A549 (cell line): ENCODE results near the gene TTLL9. TPM values are rescaled to one million over a fixed set of nuclear protein-coding genes. Genes with fewer than 3 reads are reported as not detected.

Experiments
- ATAC-seq, 2 experiments: fragments of 200-7000 bp in 1 of 2; fragments of >200 bp in 1 of 2; cut with Nextera tagmentation in 1 of 2; cut with Tn5 transposase in 1 of 2; 3 replicates each; pipeline versions ENCODE4 v1.8.0 to v1.9.1; 2018 to 2020; ENCODE audit warnings: mild to moderate bottlenecking in 1 of 2, moderate library complexity in 1 of 2
- CTCF ChIA-PET: fragments of 300-600 bp; sonication (Branson Sonifier 250); formaldehyde crosslinking; extraction: SDS; loops from one replicate; lab custom pipeline; 2021; ENCODE audit warnings: antibody characterized with exemption, inconsistent platforms; lab: Yijun Ruan, JAX
- POLR2A ChIA-PET: fragments of 350-600 bp; formaldehyde crosslinking; extraction: SDS; loops from one replicate; lab custom pipeline; 2021; ENCODE audit warnings: antibody characterized with exemption, inconsistent platforms; lab: Yijun Ruan, JAX
- DNase-seq, 2 experiments: peaks; one replicate each; pipeline versions ENCODE4 v3.0.0 to v3.0.0-alpha.2; 2011 to 2016; ENCODE audit warnings: low read depth in 1 of 2, low spot score in 1 of 2
- FAIRE-seq: peaks from 2 replicates; lab custom pipeline; 2011; peaks lifted over from hg19 to GRCh38; lab: Jason Lieb, UNC
- H3K27ac ChIP-seq, 2 experiments: fragments of >200 bp; sonication (Bioruptor Twin); formaldehyde crosslinking; 3 replicates each; pipeline ENCODE4 v1.5.1; 2016 to 2017
- H3K4me1 ChIP-seq: fragments of >200 bp; sonication (Bioruptor Twin); formaldehyde crosslinking; 3 replicates; pipeline ENCODE4 v1.6.1; 2016
- H3K4me2 ChIP-seq: fragments of >200 bp; sonication (Bioruptor Twin); formaldehyde crosslinking; 3 replicates; pipeline ENCODE4 v1.6.1; 2016
- H3K4me3 ChIP-seq: fragments of >200 bp; sonication (Bioruptor Twin); formaldehyde crosslinking; 3 replicates; pipeline ENCODE4 v1.5.1; 2016
- H3K9me3 ChIP-seq: fragments of >200 bp; sonication (Bioruptor Twin); formaldehyde crosslinking; 3 replicates; pipeline ENCODE4 v1.6.1; 2016
- CEBPB ChIP-seq, 2 experiments: fragments of >200 bp in 1 of 2; sonication (Bioruptor Twin) in 1 of 2; formaldehyde crosslinking in 1 of 2; IDR thresholded peaks; 2 replicates each; pipeline ENCODE4 v1.6.1; 2012 to 2016
- CHD4 ChIP-seq: fragments of 200-600 bp; sonication (generic); IDR thresholded peaks from 2 replicates; pipeline ENCODE4 v1.6.1; 2016; ENCODE audit warnings: antibody characterized with exemption, mild to moderate bottlenecking, borderline replicate concordance
- ELK1 ChIP-seq: fragments of 150-350 bp; IDR thresholded peaks from 2 replicates; pipeline ENCODE4 v1.6.1; 2014; ENCODE audit warnings: low read depth, mild to moderate bottlenecking, low read length
- EP300 ChIP-seq, 2 experiments: fragments of >200 bp; sonication (Bioruptor Twin); formaldehyde crosslinking; IDR thresholded peaks; 2 replicates in 1 of 2; 3 replicates in 1 of 2; pipeline ENCODE4 v1.6.1; 2016 to 2017
- FOSB ChIP-seq: fragments of 250-450 bp; sonication (Bioruptor Pico); IDR thresholded peaks from 2 replicates; pipeline ENCODE4 v1.5.0; 2020; ENCODE audit warnings: mild to moderate bottlenecking, moderate library complexity
- HEYL ChIP-seq: fragments of 250-450 bp; sonication (Bioruptor Pico); IDR thresholded peaks from 2 replicates; pipeline ENCODE4 v1.8.0; 2021; ENCODE audit warnings: mild to moderate bottlenecking, moderate library complexity
- HMGXB4 ChIP-seq: fragments of 250-450 bp; sonication (Bioruptor Pico); IDR thresholded peaks from 2 replicates; pipeline ENCODE4 v1.5.0; 2021; ENCODE audit warnings: mild to moderate bottlenecking, moderate library complexity, borderline replicate concordance
- HOXA7 ChIP-seq: fragments of 250-450 bp; sonication (Bioruptor Pico); IDR thresholded peaks from 2 replicates; pipeline ENCODE4 v1.5.0; 2020; ENCODE audit warnings: mild to moderate bottlenecking, moderate library complexity
- HOXB13 ChIP-seq: fragments of 250-450 bp; sonication (Bioruptor Pico); IDR thresholded peaks from 2 replicates; pipeline ENCODE4 v1.5.0; 2020; ENCODE audit warnings: low read depth, mild to moderate bottlenecking, moderate library complexity
- HOXB5 ChIP-seq: fragments of 250-450 bp; sonication (Bioruptor Pico); IDR thresholded peaks from 2 replicates; pipeline ENCODE4 v1.5.0; 2020; ENCODE audit warnings: mild to moderate bottlenecking, moderate library complexity
- KDM1A ChIP-seq: fragments of 200-600 bp; sonication (generic); IDR thresholded peaks from 2 replicates; pipeline ENCODE4 v1.6.1; 2016; ENCODE audit warnings: low read depth, mild to moderate bottlenecking
- KDM5A ChIP-seq: fragments of 200-600 bp; sonication (generic); IDR thresholded peaks from 2 replicates; pipeline ENCODE4 v1.6.1; 2016; ENCODE audit warnings: antibody characterized with exemption, mild to moderate bottlenecking
- MAFK ChIP-seq: fragments of 450-650 bp; IDR thresholded peaks from 2 replicates; pipeline ENCODE4 v1.6.1; 2014; ENCODE audit not compliant: partially characterized antibody
- PBX3 ChIP-seq: IDR thresholded peaks from 2 replicates; pipeline ENCODE4 v1.6.1; 2012
- RAD21 ChIP-seq, 2 experiments: fragments of >200 bp in 1 of 2; sonication (Bioruptor Twin) in 1 of 2; formaldehyde crosslinking in 1 of 2; IDR thresholded peaks in 1 of 2; conservative IDR thresholded peaks in 1 of 2; 2 replicates in 1 of 2; 3 replicates in 1 of 2; pipeline ENCODE4 v1.6.1; 2012 to 2018; ENCODE audit warnings: inconsistent platforms in 1 of 2
- RFX5 ChIP-seq: fragments of 450-650 bp; IDR thresholded peaks from 2 replicates; pipeline ENCODE4 v1.7.1; 2014; ENCODE audit warnings: antibody characterized with exemption, mild to moderate bottlenecking, moderate library complexity
- SREBF2 ChIP-seq: fragments of 450-650 bp; IDR thresholded peaks from 2 replicates; pipeline ENCODE4 v1.6.1; 2014; ENCODE audit warnings: mild to moderate bottlenecking, moderate library complexity
- TFCP2L1 ChIP-seq: fragments of 250-450 bp; sonication (Bioruptor Pico); IDR thresholded peaks from 2 replicates; pipeline ENCODE4 v1.5.0; 2021; ENCODE audit warnings: mild to moderate bottlenecking
- TP53 ChIP-seq: fragments of 250-450 bp; sonication (Bioruptor Pico); IDR thresholded peaks from 2 replicates; pipeline ENCODE4 v1.5.0; 2021; ENCODE audit warnings: mild to moderate bottlenecking, moderate library complexity
- USF2 ChIP-seq: fragments of 450-650 bp; IDR thresholded peaks from 2 replicates; pipeline ENCODE4 v1.6.1; 2014; ENCODE audit warnings: antibody characterized with exemption
- ZFP36 ChIP-seq: fragments of 450-650 bp; IDR thresholded peaks from 2 replicates; pipeline ENCODE4 v1.6.1; 2014; ENCODE audit warnings: borderline replicate concordance; ENCODE audit not compliant: partially characterized antibody
- ZNF302 ChIP-seq: fragments of 250-450 bp; sonication (Bioruptor Pico); IDR thresholded peaks from 2 replicates; pipeline ENCODE4 v1.9.0; 2021; ENCODE audit warnings: inconsistent platforms, mild to moderate bottlenecking, moderate library complexity
- WGBS: methylation state at CpG from one replicate; pipeline ENCODE4 v1.1.6; 2017; ENCODE audit errors: missing lambda C conversion rate; 5-methylcytosine and 5-hydroxymethylcytosine counted together
- polyA plus RNA-seq, 4 experiments: library from polyadenylated mRNA; depleted of rRNA in 3 of 4; stranded (reverse); fragments of >200 nt; fragmentation: RNase III in 1 of 4; extraction: RNeasy Plus Mini Kit Qiagen cat#74134 plus additional on column Dnase treatment in 1 of 4; gene quantifications; 2 replicates in 3 of 4; 3 replicates in 1 of 4; pipeline ENCODE4 v1.2.3, GENCODE V29; 2011 to 2017

Gene TTLL9
- polyA plus RNA-seq, 2 of the 4 experiments (the other 2 are of a cell fraction), result 0.06 to 0.15 TPM

- ChIA-PET POLR2A (no interaction called here), CTCF (interaction anchor here (1.1 to 1.9 kb wide), 2 partner anchors 18 to 36 kb away, joined by 3 to 6 read pairs; no protein-coding TSS in a partner anchor)
- no peaks in the 10 kb centered on the region for H3K9me3 ChIP-seq
- FAIRE-seq (no peak), ATAC-seq (no peak), DNase-seq (no peak)
- no peak overlapping the region for H3K4me3 ChIP-seq
- no peaks in the 10 kb centered on the region for H3K4me1 ChIP-seq
- no peak overlapping the region for H3K27ac ChIP-seq
- WGBS, result 6% methylated on average over 8 of the region's 8 CpGs
- H3K4me2 ChIP-seq, result no peak overlapping the region
- TF ChIP-seq CHD4 (no peak), KDM1A (no peak), EP300 (IDR thresholded peaks at IDR 0.05) (no peak), HOXB5 (CRISPR knock-in tag) (no peak), HMGXB4 (no peak), MAFK (no peak), USF2 (no peak), ZNF302 (CRISPR knock-in tag) (no peak), HOXA7 (CRISPR knock-in tag) (no peak)
Observed at GRCh38 chr20:31890646-31891045, 20.2 kb downstream of the TTLL9 start.

GRCh38 chr20:31894980-31895675 is 24.7 kb downstream of the TTLL9 start:
- FAIRE-seq (no peak), ATAC-seq (peak; percentile 82 to 96)
- Histone ChIP-seq H3K4me3 (no peak overlapping the region), H3K4me2 (no peak overlapping the region)
- 44% methylated on average over 8 of the region's 8 CpGs for WGBS
- TF ChIP-seq TP53 (CRISPR knock-in tag), result no peak
- no peak for TF ChIP-seq TFCP2L1 (CRISPR knock-in tag)
- TF ChIP-seq RFX5, result peak; percentile 98
- TF ChIP-seq HOXB13 (CRISPR knock-in tag), result no peak
- no peak for TF ChIP-seq KDM5A
- TF ChIP-seq, all 56 proteins: peak for 1
- ChIA-PET POLR2A (no interaction called here), CTCF (interaction anchor here (1.0 to 1.9 kb wide), 4 partner anchors 13 to 135 kb away, joined by 3 to 5 read pairs (median 3); no protein-coding TSS in a partner anchor)
- no peaks in the 10 kb centered on the region for H3K4me1 ChIP-seq
- no peak overlapping the region for H3K27ac ChIP-seq
- H3K9me3 ChIP-seq, result no peaks in the 10 kb centered on the region
- DNase-seq, result peak in 1 of 2 experiments; percentile 58

GRCh38 chr20:31896049-31896448 is 25.6 kb downstream of the TTLL9 start:
- ChIA-PET POLR2A (no interaction called here), CTCF (interaction anchor here (1.1 to 1.9 kb wide), 3 partner anchors 15 to 135 kb away, joined by 3 to 5 read pairs (median 4); no protein-coding TSS in a partner anchor)
- FAIRE-seq (no peak), DNase-seq (no peak), ATAC-seq (no peak)
- Histone ChIP-seq H3K4me2 (no peak overlapping the region), H3K9me3 (no peaks in the 10 kb centered on the region), H3K4me3 (no peak overlapping the region), H3K4me1 (no peaks in the 10 kb centered on the region), H3K27ac (no peak overlapping the region)
- 73% methylated on average over 9 of the region's 9 CpGs for WGBS
- no peak for TF ChIP-seq ZFP36
- no peak for TF ChIP-seq HEYL (CRISPR knock-in tag)
- no peak for TF ChIP-seq FOSB (CRISPR knock-in tag)
- TF ChIP-seq HOXA7 (CRISPR knock-in tag), result no peak
- TF ChIP-seq PBX3, result no peak
- TF ChIP-seq ELK1, result no peak
- no peak for TF ChIP-seq HMGXB4
- TF ChIP-seq CEBPB (IDR thresholded peaks at IDR 0.05), result no peak
- TF ChIP-seq SREBF2, result no peak
- TF ChIP-seq RAD21 (conservative IDR thresholded peaks at IDR 0.05 in 1 of 2, IDR thresholded peaks at IDR 0.05 in 1 of 2), result no peak
